Suprapubic skin (tissue), 4 donors: Measurements from ENCODE around the gene FRK. TPM values are rescaled to one million over a fixed set of nuclear protein-coding genes. Genes with fewer than 3 reads are reported as not detected.

Experiments used
- DNase-seq, 2 donors: peaks; one replicate each; pipeline ENCODE4 v3.0.0-alpha.2; 2019; ENCODE audit warnings: low spot score in 2 of 2
- H3K27ac ChIP-seq: fragments of 200-600 bp; sonication (generic); one replicate; pipeline ENCODE4 v1.5.1; 2019
- H3K27me3 ChIP-seq: fragments of 200-600 bp; sonication (generic); one replicate; pipeline ENCODE4 v1.5.1; 2019
- H3K36me3 ChIP-seq: fragments of 200-600 bp; sonication (generic); one replicate; pipeline ENCODE4 v1.5.1; 2019
- H3K4me1 ChIP-seq: fragments of 200-600 bp; sonication (generic); one replicate; pipeline ENCODE4 v1.5.1; 2019
- H3K4me3 ChIP-seq: fragments of 200-600 bp; sonication (generic); one replicate; pipeline ENCODE4 v1.5.1; 2019; ENCODE audit warnings: mild to moderate bottlenecking
- H3K9me3 ChIP-seq: fragments of 200-600 bp; sonication (generic); one replicate; pipeline ENCODE4 v1.5.1; 2019
- CTCF ChIP-seq, 2 donors: fragments of 200-600 bp in 1 of 2; fragments of 450-650 bp in 1 of 2; sonication (generic) in 1 of 2; IDR thresholded peaks; one replicate each; pipeline ENCODE4 v1.5.1; 2016 to 2019; ENCODE audit warnings: antibody characterized with exemption in 2 of 2, mild to moderate bottlenecking in 1 of 2, moderate library complexity in 1 of 2
- EP300 ChIP-seq: sonication (generic); formaldehyde crosslinking; IDR thresholded peaks from one replicate; pipeline ENCODE4 v1.6.1; 2017; ENCODE audit warnings: antibody characterized with exemption
- POLR2A ChIP-seq, 2 donors: fragments of 450-650 bp; IDR thresholded peaks; one replicate each; pipeline ENCODE4 v1.6.1; 2017; ENCODE audit warnings: antibody characterized with exemption in 2 of 2, mild to moderate bottlenecking in 2 of 2, moderate library complexity in 2 of 2
- POLR2AphosphoS5 ChIP-seq, 3 donors: sonication (generic); formaldehyde crosslinking; IDR thresholded peaks; one replicate each; pipeline ENCODE4 v1.6.1; 2017; ENCODE audit warnings: antibody characterized with exemption in 3 of 3
- WGBS: methylation state at CpG from one replicate; pipeline ENCODE4 v1.1.5; 2018; 5-methylcytosine and 5-hydroxymethylcytosine counted together
- total RNA-seq, 4 donors: library from RNA; depleted of rRNA; stranded (reverse); fragments of >200 nt; gene quantifications; one replicate each; pipeline ENCODE4 v1.1.0, GENCODE V29; 2016

Gene FRK
- total RNA-seq, 4 donors from 2014 or later = 1.6 to 3.6 (median 3.0) TPM

- H3K4me1 ChIP-seq = no peaks in the 10 kb centered on the region
- TF ChIP-seq EP300 = no peak
- no peak for TF ChIP-seq POLR2AphosphoS5 (IDR thresholded peaks at IDR 0.05)
- WGBS = 92% methylated on average over 2 of the region's 2 CpGs
- H3K9me3 ChIP-seq = no peaks in the 10 kb centered on the region
- H3K27ac ChIP-seq = no peak overlapping the region
- no peaks in the 10 kb centered on the region for H3K27me3 ChIP-seq
- no peak for DNase-seq
- no peaks in the 10 kb centered on the region for H3K36me3 ChIP-seq
- no peak overlapping the region for H3K4me3 ChIP-seq
Observed at GRCh38 chr6:115986026-115986425, 74.7 kb downstream of the FRK start.

GRCh38 chr6:115984809-115985208 lies 75.9 kb downstream of the FRK start:
- DNase-seq = no peak
- Histone ChIP-seq H3K4me3 (no peak overlapping the region), H3K9me3 (no peaks in the 10 kb centered on the region), H3K36me3 (no peaks in the 10 kb centered on the region), H3K4me1 (no peaks in the 10 kb centered on the region), H3K27me3 (no peaks in the 10 kb centered on the region), H3K27ac (no peak overlapping the region)
- WGBS = 98% methylated on average over 2 of the region's 2 CpGs
- TF ChIP-seq EP300 (no peak), POLR2A (IDR thresholded peaks at IDR 0.05) (no peak), POLR2AphosphoS5 (IDR thresholded peaks at IDR 0.05) (no peak), CTCF (IDR thresholded peaks at IDR 0.05) (no peak)

GRCh38 chr6:115983998-115984397 lies 76.7 kb downstream of the FRK start:
- Histone ChIP-seq H3K27ac (no peak overlapping the region), H3K36me3 (no peaks in the 10 kb centered on the region), H3K4me1 (no peaks in the 10 kb centered on the region), H3K4me3 (no peak overlapping the region), H3K9me3 (no peaks in the 10 kb centered on the region), H3K27me3 (no peaks in the 10 kb centered on the region)
- 95% methylated on average over 4 of the region's 4 CpGs for WGBS
- TF ChIP-seq EP300 (no peak), POLR2A (IDR thresholded peaks at IDR 0.05) (no peak), CTCF (IDR thresholded peaks at IDR 0.05) (no peak), POLR2AphosphoS5 (IDR thresholded peaks at IDR 0.05) (no peak)
- no peak for DNase-seq

GRCh38 chr6:115982453-115982852 lies 78.2 kb downstream of the FRK start:
- H3K4me1 ChIP-seq = no peaks in the 10 kb centered on the region
- H3K27ac ChIP-seq = no peak overlapping the region
- TF ChIP-seq CTCF (IDR thresholded peaks at IDR 0.05) (no peak), POLR2A (IDR thresholded peaks at IDR 0.05) (no peak), POLR2AphosphoS5 (IDR thresholded peaks at IDR 0.05) (no peak), EP300 (no peak)
- no peak for DNase-seq
- H3K9me3 ChIP-seq = no peaks in the 10 kb centered on the region
- no peak overlapping the region for H3K4me3 ChIP-seq
- H3K36me3 ChIP-seq = no peaks in the 10 kb centered on the region
- H3K27me3 ChIP-seq = no peaks in the 10 kb centered on the region
- WGBS = 94% methylated on average over 2 of the region's 2 CpGs

- H3K9me3 ChIP-seq = no peaks in the 10 kb centered on the region
- no peak for DNase-seq
- H3K27ac ChIP-seq = no peak overlapping the region
- WGBS = 47% methylated on average over 2 of the region's 2 CpGs
- H3K36me3 ChIP-seq = no peaks in the 10 kb centered on the region
- no peaks in the 10 kb centered on the region for H3K4me1 ChIP-seq
- no peaks in the 10 kb centered on the region for H3K27me3 ChIP-seq
- TF ChIP-seq CTCF (IDR thresholded peaks at IDR 0.05) (no peak), EP300 (no peak), POLR2A (IDR thresholded peaks at IDR 0.05) (no peak), POLR2AphosphoS5 (IDR thresholded peaks at IDR 0.05) (no peak)
- H3K4me3 ChIP-seq = no peak overlapping the region
Observed at GRCh38 chr6:115977220-115977619, 83.5 kb downstream of the FRK start.

- DNase-seq = no peak
- Histone ChIP-seq H3K4me3 (no peak overlapping the region), H3K27me3 (no peaks in the 10 kb centered on the region), H3K27ac (no peak overlapping the region), H3K36me3 (no peaks in the 10 kb centered on the region), H3K9me3 (no peaks in the 10 kb centered on the region), H3K4me1 (no peaks in the 10 kb centered on the region)
- WGBS = 78% methylated on average over 2 of the region's 2 CpGs
- TF ChIP-seq POLR2A (IDR thresholded peaks at IDR 0.05) (no peak), EP300 (no peak), POLR2AphosphoS5 (IDR thresholded peaks at IDR 0.05) (no peak), CTCF (IDR thresholded peaks at IDR 0.05) (no peak)
Observed at GRCh38 chr6:115976321-115976870, 84.3 kb downstream of the FRK start.
